ENCODE data around the gene SSBP2.
"Not testable (repeated sequence)": the region's sequence is repeated elsewhere in the genome, so short reads cannot be mapped to it uniquely, and the experiment has no call there.

SSBP2 gene

DNA sequence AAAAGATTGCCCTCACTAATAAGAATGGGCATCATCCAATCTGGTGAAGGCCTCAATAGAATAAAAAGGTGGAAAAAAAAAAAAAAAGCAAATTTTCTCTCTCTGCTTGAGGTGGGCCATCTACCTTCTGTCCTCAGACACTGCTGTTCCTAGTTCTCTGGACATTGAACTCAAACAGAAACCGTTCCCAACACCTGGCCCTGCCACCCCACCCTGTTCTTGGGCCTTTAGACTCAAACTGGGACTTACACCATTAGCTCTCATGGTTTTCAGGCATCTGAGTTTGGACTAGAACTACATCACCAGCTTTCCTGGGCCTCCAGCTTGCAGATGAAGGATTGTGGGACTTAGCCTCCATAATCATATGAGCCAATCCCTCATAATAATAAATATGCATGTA lies 71.0 kb downstream of the SSBP2 start:
- peaks cover 6% of the 10 kb centered on the region for H3K9me3 Mint-ChIP-seq
- no peak overlapping the region for H3K27ac Mint-ChIP-seq
- no peak overlapping the region for H3K4me3 Mint-ChIP-seq
- H3K4me1 Mint-ChIP-seq, result peaks cover 63% of the 10 kb centered on the region
- H3K27me3 Mint-ChIP-seq, result no peaks in the 10 kb centered on the region
- H3K36me3 Mint-ChIP-seq, result peaks cover 47% of the 10 kb centered on the region

DNA sequence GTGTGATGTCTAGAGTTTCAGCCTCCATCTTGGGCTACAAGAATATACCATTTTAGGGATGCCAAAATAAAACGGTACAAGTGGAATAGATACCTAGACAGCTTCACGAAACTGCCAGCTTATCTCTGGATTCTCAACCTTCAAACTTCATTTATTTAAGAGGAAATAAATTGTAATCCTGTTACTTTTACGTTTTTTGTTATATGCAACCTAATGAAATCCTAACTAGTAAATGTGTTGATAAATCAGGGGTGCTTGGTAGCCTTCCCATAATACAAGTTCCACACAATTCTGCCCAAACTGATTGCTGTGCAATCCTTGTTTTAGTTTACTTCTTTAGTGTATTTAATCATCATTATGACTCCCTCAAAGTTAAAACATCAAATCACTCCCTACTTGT lies 75.5 kb downstream of the SSBP2 start:
- Mint-ChIP-seq H3K4me3 (no peak overlapping the region), H3K27me3 (no peaks in the 10 kb centered on the region), H3K36me3 (peaks cover 21% of the 10 kb centered on the region), H3K27ac (no peak overlapping the region), H3K9me3 (no peaks in the 10 kb centered on the region), H3K4me1 (peaks cover 50% of the 10 kb centered on the region)

DNA sequence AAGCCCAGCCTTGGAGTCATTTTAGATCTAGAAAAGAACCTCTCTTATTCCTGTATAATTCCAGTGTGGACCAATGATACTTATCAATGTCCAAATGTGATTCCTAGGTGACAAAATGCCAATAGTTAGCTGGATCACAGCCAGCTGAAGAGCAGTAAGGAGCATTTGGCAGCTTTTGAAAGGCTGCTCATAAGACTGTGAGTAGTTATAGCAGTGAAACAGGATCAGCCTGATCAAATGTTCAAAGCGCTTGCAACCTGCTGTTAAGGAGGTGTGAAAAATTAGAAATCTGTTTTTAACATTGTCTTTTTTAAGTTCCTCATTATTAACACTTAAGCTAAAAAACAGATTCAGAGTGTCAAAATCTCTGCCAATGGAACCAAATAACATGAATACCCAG lies 85.1 kb downstream of the SSBP2 start:
- Mint-ChIP-seq H3K4me1 (peaks cover 36% of the 10 kb centered on the region), H3K9me3 (no peaks in the 10 kb centered on the region), H3K36me3 (peaks cover 6% of the 10 kb centered on the region), H3K27me3 (no peaks in the 10 kb centered on the region), H3K4me3 (no peak overlapping the region), H3K27ac (no peak overlapping the region)

DNA sequence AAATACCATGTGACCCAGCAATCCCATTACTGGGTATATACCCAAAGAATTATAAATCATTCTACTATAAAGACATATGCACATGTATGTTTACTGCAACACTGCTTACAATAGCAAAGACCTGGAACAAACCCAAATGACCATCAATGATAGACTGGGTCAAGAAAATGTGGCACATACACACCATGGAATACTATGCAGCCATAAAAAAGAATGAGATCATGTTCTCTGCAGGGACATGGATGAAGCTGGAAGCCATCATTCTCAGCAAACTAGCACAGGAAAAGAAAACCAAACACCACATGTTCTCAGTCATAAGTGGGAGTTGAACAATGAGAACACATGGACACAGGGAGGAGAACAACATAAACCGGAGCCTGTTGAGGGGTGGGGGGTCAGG lies 90.3 kb downstream of the SSBP2 start:
- Mint-ChIP-seq H3K4me1 (peaks cover 26% of the 10 kb centered on the region), H3K36me3 (peaks cover 12% of the 10 kb centered on the region)
- not testable (repeated sequence) for H3K9me3 Mint-ChIP-seq, H3K27me3 Mint-ChIP-seq, H3K4me3 Mint-ChIP-seq, H3K27ac Mint-ChIP-seq

DNA sequence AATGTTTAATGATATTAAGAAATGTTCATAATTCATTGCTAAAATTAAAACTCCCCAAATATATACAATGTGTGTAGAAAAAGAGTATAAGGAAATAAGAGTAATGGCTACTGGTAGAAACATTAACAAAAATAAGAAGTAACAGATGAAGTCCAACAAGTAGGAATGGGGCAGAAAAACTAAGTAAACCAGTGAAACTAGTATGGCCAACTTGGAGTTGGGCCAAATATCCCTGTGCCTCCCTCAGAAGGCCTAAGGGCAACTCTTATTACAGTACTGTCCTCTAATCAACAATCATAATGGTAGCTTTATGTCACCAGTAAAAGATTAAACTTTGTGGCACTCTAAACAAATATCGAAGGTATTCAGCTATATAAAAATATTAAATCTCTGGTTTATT lies 93.5 kb downstream of the SSBP2 start:
- Mint-ChIP-seq H3K4me3 (no peak overlapping the region), H3K4me1 (peaks cover 22% of the 10 kb centered on the region), H3K36me3 (peaks cover 19% of the 10 kb centered on the region), H3K27me3 (no peaks in the 10 kb centered on the region), H3K27ac (no peak overlapping the region), H3K9me3 (no peaks in the 10 kb centered on the region)

DNA sequence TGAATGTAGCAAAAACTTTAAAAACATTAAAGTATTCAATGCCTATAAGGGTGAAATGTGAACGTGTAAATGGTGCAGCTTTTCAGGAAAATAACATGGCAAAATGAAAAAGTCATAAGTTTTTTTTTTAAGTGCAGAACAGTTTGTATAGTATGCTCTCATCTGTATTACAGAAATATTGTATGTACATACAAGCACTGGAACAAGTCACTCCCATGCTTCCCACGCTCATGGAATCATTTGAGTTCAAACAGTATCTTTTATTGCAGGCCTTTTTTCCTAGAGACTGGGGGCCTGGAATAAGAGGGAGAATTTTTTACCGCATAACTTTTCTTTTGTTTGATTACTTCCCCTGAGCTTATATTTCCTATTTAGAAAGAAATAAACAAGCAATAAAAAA lies 94.1 kb downstream of the SSBP2 start:
- Mint-ChIP-seq H3K36me3 (peaks cover 19% of the 10 kb centered on the region), H3K9me3 (no peaks in the 10 kb centered on the region), H3K4me3 (no peak overlapping the region), H3K27ac (no peak overlapping the region), H3K27me3 (no peaks in the 10 kb centered on the region), H3K4me1 (peaks cover 22% of the 10 kb centered on the region)

DNA sequence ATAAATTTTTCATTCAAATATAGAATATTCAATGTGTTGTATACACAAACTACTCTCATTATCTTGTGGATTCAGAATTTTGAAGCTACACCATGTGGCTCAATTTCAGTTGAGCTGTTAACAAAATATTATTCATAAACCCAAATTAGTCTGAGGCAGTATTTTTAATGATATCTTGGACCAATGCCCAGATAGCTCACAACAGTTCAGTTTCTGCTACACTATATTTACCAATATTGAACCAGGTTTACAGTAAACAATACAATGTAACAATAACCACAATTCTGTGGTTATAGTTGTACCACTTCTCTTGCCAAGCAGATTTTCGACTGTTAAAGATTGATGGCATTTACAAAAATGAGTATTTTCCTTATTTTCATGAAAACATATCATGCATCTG lies 99.9 kb downstream of the SSBP2 start:
- no peak overlapping the region for H3K27ac Mint-ChIP-seq
- H3K36me3 Mint-ChIP-seq, result peaks cover 16% of the 10 kb centered on the region
- no peak overlapping the region for H3K4me3 Mint-ChIP-seq
- peaks cover 7% of the 10 kb centered on the region for H3K4me1 Mint-ChIP-seq
- no peaks in the 10 kb centered on the region for H3K9me3 Mint-ChIP-seq
- no peaks in the 10 kb centered on the region for H3K27me3 Mint-ChIP-seq

DNA sequence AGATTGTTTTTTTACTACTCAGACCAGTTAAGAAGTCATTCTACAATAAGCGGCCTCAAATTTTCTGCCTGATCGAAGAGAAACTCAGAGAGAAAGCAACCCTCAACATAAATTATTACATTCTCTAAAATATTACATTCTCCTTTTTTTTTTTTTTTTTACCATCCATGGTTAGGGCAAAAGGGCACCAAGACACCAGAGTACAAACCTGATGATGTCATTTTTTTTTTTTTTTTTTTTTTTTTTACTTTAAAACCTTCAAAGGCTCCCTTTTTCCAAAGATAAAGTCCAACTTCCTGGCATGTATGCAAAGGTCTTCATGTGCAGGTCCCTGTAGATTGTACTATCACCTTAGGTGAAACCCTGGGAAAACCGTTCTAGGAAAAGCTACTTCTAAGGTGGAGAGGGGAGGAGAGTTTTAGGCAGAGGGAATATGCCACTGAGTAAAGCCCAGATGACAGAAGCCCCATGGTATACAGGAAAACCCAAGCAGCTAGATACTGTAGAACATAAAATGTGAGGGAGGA lies 104.4 kb downstream of the SSBP2 start:
- Mint-ChIP-seq H3K36me3 (peaks cover 11% of the 10 kb centered on the region), H3K27ac (no peak overlapping the region), H3K9me3 (no peaks in the 10 kb centered on the region), H3K27me3 (no peaks in the 10 kb centered on the region), H3K4me3 (no peak overlapping the region), H3K4me1 (peaks cover 7% of the 10 kb centered on the region)

DNA sequence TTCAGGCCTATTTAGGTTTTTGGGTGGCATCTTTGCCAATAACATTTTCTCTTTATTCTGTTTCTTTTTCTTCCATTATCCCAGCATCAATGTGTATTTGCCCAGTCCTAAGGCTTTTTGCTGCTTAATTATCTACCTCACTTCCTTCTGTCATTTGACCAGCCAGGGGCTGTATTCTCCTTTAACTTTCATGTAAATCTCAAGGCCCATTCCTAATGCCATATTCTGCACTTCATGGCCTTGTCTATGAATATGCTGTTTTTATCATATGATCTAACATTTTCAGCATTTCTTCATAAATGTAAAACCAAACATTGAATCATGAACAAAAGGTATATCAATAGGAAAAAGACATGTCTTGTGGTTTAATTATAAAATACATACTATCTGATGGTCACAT lies 108.7 kb downstream of the SSBP2 start:
- peak overlapping the region; percentile 7 for H3K27ac Mint-ChIP-seq
- H3K9me3 Mint-ChIP-seq, result no peaks in the 10 kb centered on the region
- H3K27me3 Mint-ChIP-seq, result no peaks in the 10 kb centered on the region
- peaks cover 7% of the 10 kb centered on the region for H3K36me3 Mint-ChIP-seq
- peaks cover 9% of the 10 kb centered on the region for H3K4me1 Mint-ChIP-seq
- no peak overlapping the region for H3K4me3 Mint-ChIP-seq

DNA sequence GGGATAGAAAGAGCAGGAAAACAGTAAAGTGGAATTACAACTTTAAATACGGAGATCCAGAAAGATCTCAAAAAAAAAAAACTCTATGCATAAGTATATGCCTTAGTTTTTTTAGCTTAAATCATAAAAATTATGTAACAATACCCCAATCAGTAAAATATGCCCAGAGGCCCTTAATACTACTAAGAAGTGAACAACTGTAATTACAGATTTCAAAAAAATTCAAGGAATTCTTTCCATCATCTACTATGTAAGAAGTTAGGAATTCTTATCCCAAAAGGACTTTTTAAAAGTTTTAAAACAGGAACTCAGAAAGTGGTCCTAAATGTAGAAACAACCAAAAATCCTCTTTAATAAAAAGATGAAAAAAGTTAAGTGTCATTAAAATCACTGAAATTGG lies 111.3 kb downstream of the SSBP2 start:
- H3K4me1 Mint-ChIP-seq, result peaks cover 13% of the 10 kb centered on the region
- H3K27me3 Mint-ChIP-seq, result no peaks in the 10 kb centered on the region
- H3K9me3 Mint-ChIP-seq, result no peaks in the 10 kb centered on the region
- H3K36me3 Mint-ChIP-seq, result peaks cover 7% of the 10 kb centered on the region
- no peak overlapping the region for H3K27ac Mint-ChIP-seq
- no peak overlapping the region for H3K4me3 Mint-ChIP-seq

DNA sequence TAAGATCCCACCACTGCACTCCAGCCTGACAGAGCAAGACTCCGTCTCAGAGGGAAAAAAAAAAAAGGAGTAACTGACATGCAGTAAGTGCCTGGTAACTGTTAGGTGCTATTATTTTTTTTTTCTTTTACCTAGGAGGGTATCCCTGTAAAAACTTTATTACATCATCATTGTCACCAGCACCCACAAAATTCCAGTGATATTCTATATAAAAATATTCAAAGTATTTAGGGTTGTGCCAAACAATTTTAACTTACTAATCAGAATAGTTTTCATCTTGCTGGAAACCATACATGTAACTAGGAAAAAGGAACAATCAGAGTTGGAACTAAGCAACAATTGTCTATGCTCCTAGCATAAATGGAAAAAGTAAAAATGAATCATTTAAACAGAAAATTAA lies 112.4 kb downstream of the SSBP2 start:
- H3K4me1 Mint-ChIP-seq, result peaks cover 13% of the 10 kb centered on the region
- H3K9me3 Mint-ChIP-seq, result no peaks in the 10 kb centered on the region
- no peak overlapping the region for H3K27ac Mint-ChIP-seq
- H3K4me3 Mint-ChIP-seq, result no peak overlapping the region
- peaks cover 5% of the 10 kb centered on the region for H3K36me3 Mint-ChIP-seq
- H3K27me3 Mint-ChIP-seq, result no peaks in the 10 kb centered on the region

DNA sequence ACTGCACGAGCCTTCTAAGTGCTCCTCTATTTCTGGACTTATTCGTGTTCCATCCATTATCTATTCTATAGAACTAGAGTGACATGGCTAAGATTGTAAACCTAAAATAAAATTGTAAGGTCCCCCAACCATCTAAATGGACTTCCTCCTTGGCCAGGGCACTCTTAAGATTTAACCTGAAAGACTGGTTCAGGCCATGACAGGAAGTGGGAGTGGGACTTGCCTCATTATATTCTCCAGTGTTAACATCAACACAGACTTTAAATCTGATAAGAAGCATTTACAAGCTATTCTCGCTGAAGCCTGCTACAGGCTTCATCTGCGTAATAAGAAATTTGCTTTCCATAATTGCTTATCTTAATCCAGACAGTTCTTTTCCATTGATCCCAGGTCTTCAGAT lies 117.0 kb downstream of the SSBP2 start:
- Mint-ChIP-seq H3K4me1 (peaks cover 5% of the 10 kb centered on the region), H3K9me3 (no peaks in the 10 kb centered on the region), H3K27me3 (no peaks in the 10 kb centered on the region), H3K36me3 (peaks cover 6% of the 10 kb centered on the region), H3K27ac (no peak overlapping the region), H3K4me3 (no peak overlapping the region)

DNA sequence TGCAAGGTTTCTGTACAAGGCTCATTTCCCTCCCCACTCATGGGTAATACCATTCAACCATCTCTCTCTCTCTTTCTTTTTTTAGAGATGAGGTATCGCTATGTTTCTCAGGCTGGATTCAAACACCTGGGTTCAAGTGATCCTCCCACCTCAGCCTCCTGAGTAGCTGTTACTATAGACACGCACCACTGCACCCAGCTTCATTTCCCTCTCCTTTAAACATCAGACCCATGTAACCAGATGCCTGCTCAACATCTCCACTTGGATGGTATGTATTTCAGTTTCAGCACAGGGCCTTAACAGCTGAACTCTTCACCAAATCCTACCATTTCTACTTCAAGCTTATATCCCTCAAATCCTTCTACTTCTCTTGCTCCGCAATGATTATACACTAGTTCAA lies 117.4 kb downstream of the SSBP2 start:
- H3K27ac Mint-ChIP-seq, result no peak overlapping the region
- H3K4me1 Mint-ChIP-seq, result peaks cover 8% of the 10 kb centered on the region
- H3K9me3 Mint-ChIP-seq, result no peaks in the 10 kb centered on the region
- H3K27me3 Mint-ChIP-seq, result no peaks in the 10 kb centered on the region
- no peak overlapping the region for H3K4me3 Mint-ChIP-seq
- H3K36me3 Mint-ChIP-seq, result peaks cover 10% of the 10 kb centered on the region

DNA sequence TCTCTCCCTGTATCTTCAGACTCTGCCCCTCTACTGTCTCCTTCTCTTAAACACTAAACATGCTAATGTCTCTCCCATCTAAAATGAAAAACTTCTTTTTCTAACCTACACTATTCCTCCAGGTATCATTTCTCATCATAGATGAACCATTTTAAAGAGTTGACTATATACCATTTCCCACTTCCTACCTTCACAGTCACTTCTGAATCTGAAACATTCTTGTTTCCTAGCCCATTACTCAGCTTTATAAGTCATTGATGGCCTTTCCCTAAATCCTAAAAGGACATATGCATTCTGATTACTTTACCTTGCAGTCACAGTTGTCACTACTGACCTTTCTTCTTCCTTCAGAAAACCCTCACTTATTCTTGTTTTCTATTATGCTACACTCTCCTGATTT lies 118.2 kb downstream of the SSBP2 start:
- Mint-ChIP-seq H3K9me3 (no peaks in the 10 kb centered on the region), H3K4me3 (no peak overlapping the region), H3K36me3 (peaks cover 10% of the 10 kb centered on the region), H3K4me1 (peaks cover 14% of the 10 kb centered on the region), H3K27ac (no peak overlapping the region), H3K27me3 (no peaks in the 10 kb centered on the region)

DNA sequence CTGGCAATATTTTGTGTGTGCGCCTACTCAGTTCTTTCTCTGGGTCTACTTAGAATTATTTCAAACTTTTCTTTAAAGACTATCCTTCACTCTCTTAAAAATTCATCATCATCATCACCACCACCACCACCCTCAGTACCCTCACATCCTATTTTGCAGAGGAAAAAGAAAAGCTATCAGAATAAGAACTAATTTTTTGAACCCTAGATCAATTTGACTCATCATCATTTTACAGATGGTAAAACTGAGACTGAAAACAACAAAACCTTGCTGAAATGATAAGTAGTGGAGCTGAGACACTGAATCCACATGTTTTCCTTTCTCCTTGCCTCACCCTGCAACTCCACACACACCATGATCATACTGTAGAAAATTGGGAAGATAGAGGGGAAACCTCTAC lies 119.3 kb downstream of the SSBP2 start:
- Mint-ChIP-seq H3K27me3 (no peaks in the 10 kb centered on the region), H3K4me1 (peaks cover 9% of the 10 kb centered on the region), H3K9me3 (no peaks in the 10 kb centered on the region), H3K27ac (no peak overlapping the region), H3K36me3 (peaks cover 9% of the 10 kb centered on the region), H3K4me3 (no peak overlapping the region)

DNA sequence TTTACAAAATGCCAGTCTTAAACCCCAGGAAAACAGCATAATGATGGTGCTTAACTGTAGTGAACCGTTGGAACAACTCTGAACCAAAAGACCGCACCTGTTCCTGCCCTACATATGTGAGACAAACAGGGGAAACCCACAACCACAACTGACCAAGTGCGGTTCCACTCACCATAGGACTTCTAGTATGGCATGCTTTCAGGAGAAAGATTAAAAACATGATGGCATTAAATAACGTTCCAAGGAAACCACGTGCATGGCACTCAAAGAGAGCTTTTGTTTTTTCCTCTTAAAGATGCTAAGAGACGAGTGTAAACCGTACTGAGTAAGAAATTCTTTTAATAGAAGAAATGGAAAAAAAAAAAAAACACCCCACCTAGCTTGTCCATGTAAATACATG lies 119.8 kb downstream of the SSBP2 start:
- H3K4me3 Mint-ChIP-seq, result no peak overlapping the region
- peaks cover 9% of the 10 kb centered on the region for H3K36me3 Mint-ChIP-seq
- peaks cover 9% of the 10 kb centered on the region for H3K4me1 Mint-ChIP-seq
- H3K9me3 Mint-ChIP-seq, result no peaks in the 10 kb centered on the region
- no peaks in the 10 kb centered on the region for H3K27me3 Mint-ChIP-seq
- H3K27ac Mint-ChIP-seq, result no peak overlapping the region

DNA sequence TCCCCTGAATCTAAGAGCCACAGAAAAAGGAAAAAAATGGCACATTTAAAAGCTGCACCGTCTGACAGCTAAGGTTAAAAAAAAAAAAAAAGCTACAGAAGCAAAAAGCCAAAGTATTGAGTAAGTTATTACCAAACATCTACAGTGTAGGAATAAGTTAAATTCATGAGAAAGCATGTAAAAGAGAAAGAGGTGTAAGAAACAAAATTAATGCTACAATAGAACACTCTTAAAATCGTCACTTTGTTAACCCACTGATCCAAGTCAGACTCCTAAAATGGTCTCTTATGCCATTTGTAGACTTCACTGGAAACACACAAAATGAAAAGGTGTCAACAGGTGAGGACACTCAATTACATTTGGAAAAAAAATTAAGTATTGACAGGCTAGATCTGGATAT lies 120.2 kb downstream of the SSBP2 start:
- Mint-ChIP-seq H3K27me3 (no peaks in the 10 kb centered on the region), H3K36me3 (peaks cover 9% of the 10 kb centered on the region), H3K27ac (no peak overlapping the region), H3K4me1 (peaks cover 9% of the 10 kb centered on the region), H3K9me3 (no peaks in the 10 kb centered on the region), H3K4me3 (no peak overlapping the region)

Data from activated naive CD4-positive, alpha-beta T cell treated with anti-CD3 and anti-CD28 coated beads, Interleukin-2, amount 50 U/mL, for 24 hours (primary cell).